A673 (cell line): ENCODE data around the gene ASPRV1. TPM values are rescaled to one million over a fixed set of nuclear protein-coding genes. Genes with fewer than 3 reads are reported as not detected.

ENCODE experiments used
- BruUV-seq: library from RNA; stranded (reverse); fragments of 400-500 nt; replicated peaks from 2 replicates; lab custom pipeline; 2021; lab: Mats Ljungman, UMichigan
- CTCF ChIA-PET: fragments of 300-600 bp; sonication (Branson Sonifier 250); formaldehyde crosslinking; loops from one replicate; lab custom pipeline; 2022; ENCODE audit warnings: antibody characterized with exemption; lab: Charles Lee
- POLR2A ChIA-PET: fragments of 300-600 bp; sonication (Branson Sonifier 250); formaldehyde crosslinking; loops from one replicate; lab custom pipeline; 2022; ENCODE audit warnings: antibody characterized with exemption; ENCODE audit not compliant: low non-redundant PET; lab: Charles Lee
- DNase-seq: peaks from one replicate; pipeline ENCODE4 v3.0.0-alpha.2; 2015; ENCODE audit warnings: low spot score
- H3K27ac ChIP-seq: fragments of 200-600 bp; sonication (generic); 2 replicates; pipeline ENCODE4 v1.5.1; 2016; ENCODE audit warnings: mixed run types, low read depth, mild to moderate bottlenecking, mixed read lengths, antibody characterized with exemption, low read length; ENCODE audit not compliant: poor library complexity, severe bottlenecking
- H3K27me3 ChIP-seq: fragments of 200-600 bp; sonication (generic); replicated peaks from 2 replicates; pipeline ENCODE4 v1.6.1; 2017; ENCODE audit warnings: mixed run types, low read depth, mild to moderate bottlenecking, mixed read lengths, antibody characterized with exemption, low read length; ENCODE audit not compliant: insufficient read depth, poor library complexity
- H3K36me3 ChIP-seq: fragments of 200-600 bp; sonication (generic); 2 replicates; pipeline ENCODE4 v1.6.1; 2016; ENCODE audit warnings: mixed run types, mild to moderate bottlenecking, mixed read lengths, antibody characterized with exemption, low read length; ENCODE audit not compliant: insufficient read depth, poor library complexity, severe bottlenecking
- H3K4me1 ChIP-seq: fragments of 200-600 bp; sonication (generic); 2 replicates; pipeline ENCODE4 v1.6.1; 2017; ENCODE audit warnings: mixed run types, mild to moderate bottlenecking, mixed read lengths, antibody characterized with exemption, low read length; ENCODE audit not compliant: insufficient read depth, poor library complexity, severe bottlenecking
- H3K4me3 ChIP-seq: fragments of 200-600 bp; sonication (generic); 2 replicates; pipeline ENCODE4 v1.5.1; 2016; ENCODE audit warnings: low read depth, mixed run types, mild to moderate bottlenecking, mixed read lengths, low read length; ENCODE audit not compliant: poor library complexity, severe bottlenecking
- H3K9me3 ChIP-seq: fragments of 200-600 bp; sonication (generic); 2 replicates; pipeline ENCODE4 v1.6.1; 2016; ENCODE audit warnings: mixed run types, low read depth, mild to moderate bottlenecking, mixed read lengths, antibody characterized with exemption, low read length; ENCODE audit not compliant: poor library complexity, severe bottlenecking
- CTCF ChIP-seq: fragments of 300-800, 200-600 bp; sonication (generic); conservative IDR thresholded peaks from 2 replicates; pipeline ENCODE4 v1.5.1; 2017; ENCODE audit warnings: low read depth, mild to moderate bottlenecking, antibody characterized with exemption, low read length, moderate library complexity, mixed read lengths
- EZH2 ChIP-seq: fragments of 200-600 bp; sonication (generic); IDR thresholded peaks from 2 replicates; pipeline ENCODE4 v1.6.1; 2017; ENCODE audit warnings: borderline replicate concordance, low read depth, mild to moderate bottlenecking, mixed read lengths, antibody characterized with exemption, low read length; ENCODE audit not compliant: poor library complexity, severe bottlenecking
- intact Hi-C: fragments of 100-400 bp; cut with micrococcal nuclease; formaldehyde crosslinking; loops from one replicate; pipeline ENCODE4 v1.10.0; 2022; ENCODE audit not compliant: unreplicated experiment
- total RNA-seq: library from RNA; stranded (reverse); gene quantifications from 2 replicates; pipeline ENCODE4 v1.2.3, GENCODE V29; 2021

ASPRV1 gene
- total RNA-seq, 1 experiment from 2014 or later, result 0.73 TPM

GRCh38 chr2:69986691-69987090 is 25.3 kb upstream of the ASPRV1 start:
- Histone ChIP-seq H3K36me3 (no peaks in the 10 kb centered on the region), H3K27ac (no peak overlapping the region), H3K4me3 (no peak overlapping the region), H3K9me3 (no peaks in the 10 kb centered on the region), H3K4me1 (no peaks in the 10 kb centered on the region), H3K27me3 (no peaks in the 10 kb centered on the region)
- BruUV-seq, result no TSS peak
- ChIA-PET POLR2A (no interaction called here), CTCF (no interaction called here)
- intact Hi-C loops, result no loop called here
- DNase-seq, result no peak
- TF ChIP-seq CTCF, result no peak
- no peak for TF ChIP-seq EZH2

GRCh38 chr2:69985688-69986087 is 24.3 kb upstream of the ASPRV1 start:
- POLR2A ChIA-PET, result no interaction called here
- intact Hi-C loops, result no loop called here
- H3K27ac ChIP-seq, result no peak overlapping the region
- H3K9me3 ChIP-seq, result no peaks in the 10 kb centered on the region
- TF ChIP-seq CTCF, result no peak
- no peak for TF ChIP-seq EZH2
- H3K36me3 ChIP-seq, result no peaks in the 10 kb centered on the region
- CTCF ChIA-PET, result no interaction called here
- no peak overlapping the region for H3K4me3 ChIP-seq
- no TSS peak for BruUV-seq
- H3K27me3 ChIP-seq, result no peaks in the 10 kb centered on the region
- DNase-seq, result no peak
- H3K4me1 ChIP-seq, result no peaks in the 10 kb centered on the region

GRCh38 chr2:69985216-69985615 is 23.8 kb upstream of the ASPRV1 start:
- no peak overlapping the region for H3K27ac ChIP-seq
- H3K27me3 ChIP-seq, result no peaks in the 10 kb centered on the region
- TF ChIP-seq CTCF (no peak), EZH2 (no peak)
- no peaks in the 10 kb centered on the region for H3K36me3 ChIP-seq
- POLR2A ChIA-PET, result no interaction called here
- no TSS peak for BruUV-seq
- intact Hi-C loops, result no loop called here
- H3K4me3 ChIP-seq, result no peak overlapping the region
- CTCF ChIA-PET, result no interaction called here
- no peaks in the 10 kb centered on the region for H3K4me1 ChIP-seq
- no peak for DNase-seq
- H3K9me3 ChIP-seq, result no peaks in the 10 kb centered on the region
